DOHH2 (cell line): ENCODE measurements around the gene PEAK3.

Experiments
- EZH2phosphoT487 ChIP-seq: fragments of 200-600 bp; sonication (generic); IDR thresholded peaks from 2 replicates; pipeline ENCODE4 v1.6.1; 2017; ENCODE audit warnings: borderline replicate concordance, mild to moderate bottlenecking, antibody characterized with exemption, low read length, moderate library complexity, mixed read lengths
- TF ChIP-seq, protein P1 (sequence below): fragments of 200-600 bp; sonication (generic); IDR thresholded peaks from one replicate; pipeline ENCODE4 v1.5.1; 2014; ENCODE audit warnings: antibody characterized with exemption, mild to moderate bottlenecking, low read depth, low read length; ENCODE audit not compliant: poor library complexity, severe bottlenecking

DNA sequence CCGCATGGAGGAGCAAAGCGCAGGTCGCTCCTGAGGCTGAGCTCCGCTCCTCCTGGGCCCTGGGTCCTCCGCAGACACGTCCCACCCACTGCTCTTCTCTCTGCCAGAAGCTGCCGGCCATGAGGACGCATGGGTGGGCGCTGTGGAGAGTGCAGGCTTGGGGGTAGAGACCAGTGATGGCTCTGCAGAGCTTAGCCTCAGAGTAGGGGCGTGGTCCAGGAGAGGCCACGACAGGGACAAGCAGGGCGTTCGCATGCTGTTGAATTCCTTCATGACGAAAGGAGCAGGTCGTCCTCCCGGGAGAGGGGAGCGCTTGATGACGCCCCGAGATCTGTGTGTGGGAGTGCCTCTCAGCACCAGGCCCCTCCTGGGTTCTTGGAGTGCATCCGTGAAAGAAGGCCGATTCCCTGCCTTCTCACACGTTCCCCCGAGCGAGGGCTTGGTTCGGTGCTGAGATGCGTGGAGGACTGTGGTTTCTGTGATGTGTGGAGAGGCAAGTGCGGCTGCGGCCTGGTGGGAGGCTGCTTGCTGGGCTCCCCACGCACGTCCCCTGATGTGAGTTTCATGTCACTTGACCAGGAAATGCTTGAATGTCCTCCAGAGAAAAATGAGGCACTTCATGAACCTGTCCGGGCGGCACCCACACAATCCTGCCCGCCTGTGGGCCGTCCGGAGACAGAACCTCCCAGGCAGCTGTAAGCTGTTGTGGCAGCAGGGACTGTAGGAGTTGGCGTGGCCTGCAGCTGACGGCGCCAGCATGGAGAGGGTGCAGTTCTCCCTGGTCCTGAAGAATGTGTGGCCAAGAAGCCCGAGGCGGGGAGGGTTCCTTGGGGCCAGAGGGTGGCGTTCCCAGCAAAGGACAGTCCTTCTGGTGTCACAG lies 40.9 kb downstream of the PEAK3 start:
- TF ChIP-seq, protein P1, sequence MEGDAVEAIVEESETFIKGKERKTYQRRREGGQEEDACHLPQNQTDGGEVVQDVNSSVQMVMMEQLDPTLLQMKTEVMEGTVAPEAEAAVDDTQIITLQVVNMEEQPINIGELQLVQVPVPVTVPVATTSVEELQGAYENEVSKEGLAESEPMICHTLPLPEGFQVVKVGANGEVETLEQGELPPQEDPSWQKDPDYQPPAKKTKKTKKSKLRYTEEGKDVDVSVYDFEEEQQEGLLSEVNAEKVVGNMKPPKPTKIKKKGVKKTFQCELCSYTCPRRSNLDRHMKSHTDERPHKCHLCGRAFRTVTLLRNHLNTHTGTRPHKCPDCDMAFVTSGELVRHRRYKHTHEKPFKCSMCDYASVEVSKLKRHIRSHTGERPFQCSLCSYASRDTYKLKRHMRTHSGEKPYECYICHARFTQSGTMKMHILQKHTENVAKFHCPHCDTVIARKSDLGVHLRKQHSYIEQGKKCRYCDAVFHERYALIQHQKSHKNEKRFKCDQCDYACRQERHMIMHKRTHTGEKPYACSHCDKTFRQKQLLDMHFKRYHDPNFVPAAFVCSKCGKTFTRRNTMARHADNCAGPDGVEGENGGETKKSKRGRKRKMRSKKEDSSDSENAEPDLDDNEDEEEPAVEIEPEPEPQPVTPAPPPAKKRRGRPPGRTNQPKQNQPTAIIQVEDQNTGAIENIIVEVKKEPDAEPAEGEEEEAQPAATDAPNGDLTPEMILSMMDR = no peak
- TF ChIP-seq EZH2phosphoT487 = no peak
